DMS53 treated with DMSO at 0.1 percent for 48 hours (cell line): Measurements from ENCODE around the gene NBPF11.
A peak's percentile ranks its signal among the peaks of the same experiment; 100 is the strongest.
"Not testable (repeated sequence)": the region's sequence is repeated elsewhere in the genome, so short reads cannot be mapped to it uniquely, and the experiment has no call there.

Experiments used
- DNase-seq: peaks from one replicate; lab custom pipeline; 2025; ENCODE audit not compliant: unreplicated experiment; lab: John Stamatoyannopoulos, UW

The NBPF11 gene

DNA sequence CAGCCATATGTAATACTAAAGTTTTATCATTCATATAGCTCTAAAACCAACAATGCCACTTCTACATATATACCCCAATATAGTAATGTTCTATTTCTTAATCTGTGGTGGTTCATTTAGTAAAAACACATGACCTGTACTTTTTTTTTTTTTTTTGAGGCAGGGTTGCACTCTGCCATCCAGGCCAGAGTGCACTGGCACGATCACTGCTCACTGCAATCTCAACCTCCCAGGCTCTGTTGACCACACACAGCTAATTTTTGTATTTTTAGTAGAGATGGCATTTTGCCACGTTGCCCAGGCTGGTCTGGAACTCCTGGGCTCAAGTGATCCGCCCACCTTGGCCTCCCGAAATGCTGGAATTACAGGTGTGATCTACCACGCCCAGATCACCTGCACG is 2.1 kb downstream of the NBPF11 start:
- DNase-seq, result not testable (repeated sequence)

DNA sequence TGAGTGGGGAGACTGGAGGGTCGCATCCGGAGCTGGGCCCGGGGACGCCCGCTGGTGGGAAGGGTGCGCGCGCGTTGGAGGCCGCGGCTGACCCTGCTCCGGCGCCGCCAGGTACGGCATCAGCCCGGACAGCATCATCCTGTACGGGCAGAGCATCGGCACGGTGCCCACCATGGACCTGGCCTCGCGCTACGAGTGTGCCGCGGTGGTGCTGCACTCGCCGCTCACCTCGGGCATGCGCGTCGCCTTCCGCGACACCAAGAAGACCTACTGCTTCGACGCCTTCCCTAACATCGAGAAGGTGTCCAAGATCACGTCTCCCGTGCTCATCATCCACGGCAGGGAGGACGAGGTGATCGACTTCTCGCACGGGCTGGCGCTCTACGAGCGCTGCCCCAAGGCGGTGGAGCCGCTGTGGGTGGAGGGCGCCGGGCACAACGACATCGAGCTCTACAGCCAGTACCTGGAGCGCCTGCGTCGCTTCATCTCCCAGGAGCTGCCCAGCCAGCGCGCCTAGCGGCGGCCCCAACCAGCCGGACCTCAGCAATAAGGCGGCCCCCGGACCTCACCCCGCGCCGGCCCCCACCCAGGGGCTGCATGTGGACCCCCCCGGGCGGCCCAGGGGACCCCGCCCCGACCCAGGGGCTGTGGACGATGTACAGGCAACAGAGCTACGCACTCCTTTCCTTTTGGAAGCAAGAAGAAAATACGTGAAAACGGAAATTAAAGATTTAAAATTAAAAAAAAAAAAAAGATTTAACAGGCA is 2.8 kb downstream of the NBPF11 start:
- not testable (repeated sequence) for DNase-seq

DNA sequence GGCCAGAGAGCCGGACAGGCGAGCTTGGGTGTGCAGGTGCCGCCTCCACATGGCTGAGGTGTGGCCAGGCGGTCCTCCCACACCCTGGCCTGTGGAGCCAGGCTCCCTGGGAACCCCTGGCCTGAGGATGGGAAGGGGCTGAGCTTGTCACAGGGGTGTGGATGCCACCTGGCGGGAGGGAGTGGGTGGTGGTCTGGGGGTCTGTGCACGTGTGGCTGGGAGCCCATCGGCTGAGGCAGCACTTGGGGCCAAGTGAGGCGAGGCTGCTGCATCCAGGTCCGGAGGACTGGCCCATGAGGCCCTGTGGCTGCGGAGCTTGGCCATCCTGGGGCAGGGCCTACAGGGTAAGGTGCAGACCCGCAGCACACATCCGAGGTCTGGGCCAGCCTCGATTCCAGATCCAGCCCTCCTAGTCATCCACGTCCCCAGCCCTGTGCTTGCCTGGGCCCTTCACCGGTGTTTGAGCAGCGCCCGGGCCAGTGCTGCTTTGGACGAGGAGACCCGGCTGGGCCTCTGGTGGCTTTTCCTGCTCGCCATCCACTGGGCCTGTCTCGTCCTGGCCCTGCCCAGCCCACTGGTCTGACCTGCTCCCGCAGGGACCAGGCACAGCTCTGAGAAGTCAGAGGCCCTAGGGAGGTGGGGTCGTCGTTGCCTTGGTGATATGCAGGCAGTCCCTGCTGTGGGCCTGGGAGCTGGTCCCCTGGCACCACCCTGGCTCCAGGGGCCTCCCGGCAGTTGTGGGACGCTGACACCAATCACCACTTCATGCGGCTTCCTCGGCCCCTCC is 4.8 kb downstream of the NBPF11 start:
- not testable (repeated sequence) for DNase-seq

- not testable (repeated sequence) for DNase-seq
Observed at GRCh38 chr1:148146191-148146997, 5.7 kb downstream of the NBPF11 start.

- DNase-seq, result not testable (repeated sequence)
Observed at GRCh38 chr1:148143223-148143622, 8.9 kb downstream of the NBPF11 start.

DNA sequence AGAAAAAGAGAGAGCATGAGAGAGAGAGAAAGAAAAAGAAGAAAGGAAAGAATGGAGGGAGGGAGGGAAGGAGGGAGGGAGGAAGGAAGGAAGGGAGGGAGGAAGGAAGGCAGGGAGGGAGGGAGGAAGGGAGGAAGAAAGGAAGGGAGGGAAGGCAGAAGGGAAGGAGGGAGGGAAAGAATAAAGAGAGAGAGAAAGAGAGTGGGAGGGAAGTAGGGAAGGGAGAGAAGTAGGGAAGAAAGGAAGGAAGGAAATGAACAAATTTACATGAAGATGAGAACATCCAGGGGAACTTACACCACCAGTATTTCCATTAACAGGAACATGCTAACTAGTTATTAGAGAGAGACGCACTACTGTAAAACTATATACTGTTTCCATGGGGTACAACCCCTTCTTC is 10.1 kb downstream of the NBPF11 start:
- not testable (repeated sequence) for DNase-seq

- DNase-seq, result not testable (repeated sequence)
Observed at GRCh38 chr1:148138606-148139005, 13.5 kb downstream of the NBPF11 start.

DNA sequence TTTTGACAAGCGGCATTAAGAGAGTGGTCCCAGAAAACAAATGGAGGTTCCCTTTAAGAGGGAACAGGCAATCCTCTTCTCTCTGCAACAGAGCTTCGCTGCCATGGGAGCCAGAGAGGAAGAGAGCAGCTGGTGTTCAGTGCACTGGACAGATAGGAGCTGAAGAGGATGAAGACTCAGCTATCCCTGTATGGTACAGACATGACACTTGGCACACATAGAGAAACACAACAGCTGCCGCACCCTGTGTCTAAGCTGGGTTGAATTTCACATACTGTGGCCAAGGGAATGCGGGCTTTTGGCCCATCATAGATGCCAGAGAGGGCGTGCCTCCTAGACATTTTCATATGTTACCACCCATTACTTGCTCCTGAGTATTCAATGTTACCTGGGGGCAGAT is 29.7 kb downstream of the NBPF11 start:
- not testable (repeated sequence) for DNase-seq

DNA sequence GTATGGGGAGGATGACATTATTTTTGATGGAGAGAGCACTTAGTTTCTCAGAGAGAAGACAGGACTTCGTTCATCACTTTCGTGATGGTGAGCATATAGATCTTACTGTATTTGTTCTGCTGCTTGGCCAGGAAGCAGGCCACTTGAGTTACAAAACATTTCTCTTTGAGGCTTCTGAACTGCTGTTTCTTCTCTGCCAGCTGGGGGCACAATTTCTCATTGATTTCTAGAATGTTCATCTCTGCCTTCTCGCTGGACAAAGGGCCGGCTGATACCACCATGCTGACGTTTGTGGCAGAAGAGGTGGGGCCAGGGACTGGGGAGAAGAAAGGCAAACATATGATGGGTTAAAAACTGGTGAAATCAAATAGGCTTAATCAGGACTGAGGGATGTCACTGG is 31.7 kb downstream of the NBPF11 start:
- peak; percentile 7 for DNase-seq

DNA sequence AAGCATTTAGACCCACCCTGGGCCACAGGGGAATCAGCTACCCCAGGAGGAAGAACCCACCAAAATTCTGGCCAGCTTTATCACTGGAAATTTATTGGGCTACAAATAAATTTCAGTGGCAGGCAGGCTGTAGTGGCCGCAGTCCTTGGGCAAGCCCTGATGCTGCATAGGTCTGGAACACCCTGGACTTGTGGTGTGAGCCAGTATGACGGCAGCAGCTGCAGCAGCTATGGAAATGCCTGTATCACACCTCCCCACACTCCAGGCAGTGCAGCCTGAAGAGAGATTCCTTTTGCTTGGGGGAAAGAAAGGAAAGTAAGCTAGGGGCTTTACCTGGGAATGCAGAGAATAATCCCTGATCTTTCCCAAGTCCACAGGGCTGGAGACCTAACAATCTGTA is 56.3 kb downstream of the NBPF11 start:
- DNase-seq, result not testable (repeated sequence)

DNA sequence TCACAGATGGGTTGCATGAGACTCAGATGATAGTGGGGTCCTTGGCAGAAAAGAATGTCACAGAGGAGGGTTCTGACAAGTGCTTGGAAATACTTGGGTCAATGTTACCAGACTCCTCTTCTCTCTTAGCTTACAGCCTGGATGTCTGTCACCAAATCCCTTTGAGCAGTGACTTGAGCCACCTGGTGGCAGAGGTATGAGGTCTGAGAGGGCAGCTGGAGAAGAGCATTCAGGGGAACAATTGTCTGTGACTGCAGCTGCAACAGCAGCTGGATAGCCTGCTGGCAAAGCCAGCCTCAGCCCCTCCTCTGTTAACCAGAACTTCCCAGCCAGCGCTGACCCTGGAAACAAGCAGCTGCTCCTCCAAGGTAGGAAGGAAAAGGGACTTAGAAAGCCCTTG is 65.9 kb downstream of the NBPF11 start:
- peak; percentile 59 for DNase-seq

GRCh38 chr1:148081205-148081604 is 70.9 kb downstream of the NBPF11 start:
- not testable (repeated sequence) for DNase-seq

DNA sequence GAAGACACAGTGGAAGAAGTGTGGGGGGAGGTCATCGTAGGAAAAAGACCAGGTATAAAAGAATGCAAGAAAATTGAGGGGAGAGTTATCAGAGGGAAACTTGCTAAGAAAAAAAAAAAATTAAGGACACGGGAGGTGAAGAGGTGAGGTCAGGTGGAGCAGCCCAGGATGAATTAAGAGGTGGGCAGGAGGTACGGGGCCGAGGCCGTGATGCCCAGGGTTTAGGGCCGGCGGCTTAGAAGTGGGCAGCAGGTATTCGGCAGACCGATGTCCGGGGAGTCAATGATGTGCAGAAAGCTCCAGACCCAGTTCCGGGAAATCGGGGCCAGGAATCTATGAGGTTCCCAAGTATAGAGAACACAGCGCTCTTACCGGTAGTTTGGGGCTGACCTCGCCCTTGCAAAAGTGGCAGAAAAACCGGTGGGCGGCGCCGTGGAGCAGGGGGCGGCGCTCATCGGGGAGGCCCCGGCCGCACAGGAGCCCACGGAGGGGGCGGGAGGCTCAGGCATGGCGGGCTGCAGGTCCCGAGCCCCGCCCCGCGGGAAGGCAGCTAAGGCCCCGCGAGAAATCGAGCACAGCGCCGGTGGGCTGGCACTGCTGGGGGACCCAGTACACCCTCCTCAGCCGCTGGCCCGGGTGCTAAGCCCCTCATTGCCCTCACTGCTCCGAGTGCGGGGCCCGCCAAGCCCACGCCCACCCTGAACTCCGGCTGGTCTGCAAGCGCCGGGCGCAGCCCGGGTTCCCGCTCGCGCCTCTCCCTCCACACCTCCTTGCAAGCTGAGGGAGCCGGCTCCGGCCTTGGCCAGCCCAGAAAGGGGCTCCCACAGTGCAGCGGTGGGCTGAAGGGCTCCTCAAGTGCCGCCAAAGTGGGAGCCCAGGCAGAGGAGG is 73.2 kb downstream of the NBPF11 start:
- DNase-seq, result not testable (repeated sequence)

DNA sequence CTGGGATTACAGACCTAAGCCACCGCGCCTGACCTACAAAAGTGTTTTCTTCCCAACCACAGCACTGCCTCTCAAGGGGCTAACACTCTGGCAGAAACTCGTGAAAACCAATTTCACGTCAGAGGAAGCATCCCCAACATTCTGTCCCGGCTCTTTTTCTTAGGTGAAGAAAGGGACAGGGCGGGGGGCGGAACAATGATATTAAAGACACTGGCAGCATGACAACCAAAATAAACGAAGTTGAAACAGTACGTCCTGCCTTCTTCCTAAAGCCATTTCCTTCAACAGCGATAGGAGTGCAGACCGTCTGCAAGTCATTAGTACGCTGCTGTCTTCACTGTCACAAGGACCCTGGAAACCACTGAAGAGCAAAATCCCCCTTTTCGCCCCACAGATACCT is 74.0 kb downstream of the NBPF11 start:
- DNase-seq, result not testable (repeated sequence)

DNA sequence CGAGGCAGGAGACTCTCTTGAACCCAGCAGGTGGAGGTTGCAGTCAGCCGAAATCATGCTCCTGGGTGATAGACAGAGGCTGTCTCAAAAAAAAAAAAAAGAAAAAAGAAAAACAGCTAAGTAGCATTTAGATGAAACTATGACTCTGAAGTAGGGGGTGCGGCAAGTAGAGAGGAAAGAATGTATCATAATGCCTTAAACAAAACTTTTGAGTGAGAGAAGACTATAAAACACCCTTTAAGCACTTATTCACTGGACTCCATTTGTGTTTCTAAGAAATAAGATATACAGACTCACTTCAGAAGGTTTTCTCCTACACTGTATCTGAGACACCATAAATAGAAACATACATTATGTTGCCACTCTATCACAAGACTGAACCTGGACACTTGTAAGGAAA is 74.6 kb downstream of the NBPF11 start:
- not testable (repeated sequence) for DNase-seq

DNA sequence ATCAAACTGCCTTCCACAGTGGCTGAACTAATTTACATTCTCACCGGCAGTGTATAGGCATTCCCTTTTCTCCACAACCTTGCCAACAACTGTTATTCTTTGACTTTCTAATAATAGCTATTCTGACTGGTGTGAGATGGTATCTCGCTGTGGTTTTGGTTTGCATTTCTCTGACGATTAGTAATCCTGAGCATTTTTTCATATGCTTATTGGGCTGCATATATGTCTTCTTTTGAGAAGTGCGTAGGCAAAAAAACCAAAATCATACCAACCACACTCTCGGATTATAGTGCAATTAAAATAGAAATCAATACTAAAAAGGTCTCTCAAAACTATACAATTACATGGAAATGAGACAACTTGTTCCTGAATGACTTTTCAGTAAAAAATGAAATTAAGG is 78.7 kb downstream of the NBPF11 start:
- not testable (repeated sequence) for DNase-seq

GRCh38 chr1:148068606-148069005 is 83.5 kb downstream of the NBPF11 start:
- DNase-seq, result not testable (repeated sequence)

- DNase-seq, result not testable (repeated sequence)
Observed at GRCh38 chr1:148068201-148068600, 83.9 kb downstream of the NBPF11 start.

DNA sequence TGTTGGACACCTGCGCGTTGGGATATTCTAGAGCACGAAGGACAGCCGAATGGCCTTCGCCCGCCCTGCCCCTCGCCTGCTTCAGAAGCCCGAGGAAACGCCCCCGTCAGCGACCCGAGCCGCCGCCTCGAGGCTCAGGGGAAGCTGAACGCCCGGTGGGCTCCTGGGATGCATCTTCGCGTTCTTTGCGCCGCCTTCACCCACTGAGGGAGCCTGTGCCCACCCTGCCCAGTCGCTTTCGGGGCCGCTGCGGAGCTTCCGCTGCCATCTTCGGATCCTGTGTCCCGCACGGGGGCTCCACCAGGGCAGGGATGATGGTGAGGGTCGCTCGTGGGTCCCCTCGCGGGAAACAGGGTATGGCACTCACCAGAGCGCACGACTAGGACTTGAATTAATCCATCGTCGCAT is 91.8 kb downstream of the NBPF11 start:
- not testable (repeated sequence) for DNase-seq

GRCh38 chr1:148057384-148057783 is 94.7 kb downstream of the NBPF11 start:
- DNase-seq, result not testable (repeated sequence)
